ENCODE results near the gene H2AZ1.

The H2AZ1 gene

GRCh38 chr4:99946356-99947189 is 3.5 kb downstream of the H2AZ1 start, which contains the start of gene DNAJB14:
DNAJB14 (minus strand) TSS chr4:99946618; CDS start chr4:99946571, 47 bp downstream.
- in situ Hi-C loops (cut with HindIII; ENCODE audit: low sequenced_read_pairs) = no loop called here

DNA sequence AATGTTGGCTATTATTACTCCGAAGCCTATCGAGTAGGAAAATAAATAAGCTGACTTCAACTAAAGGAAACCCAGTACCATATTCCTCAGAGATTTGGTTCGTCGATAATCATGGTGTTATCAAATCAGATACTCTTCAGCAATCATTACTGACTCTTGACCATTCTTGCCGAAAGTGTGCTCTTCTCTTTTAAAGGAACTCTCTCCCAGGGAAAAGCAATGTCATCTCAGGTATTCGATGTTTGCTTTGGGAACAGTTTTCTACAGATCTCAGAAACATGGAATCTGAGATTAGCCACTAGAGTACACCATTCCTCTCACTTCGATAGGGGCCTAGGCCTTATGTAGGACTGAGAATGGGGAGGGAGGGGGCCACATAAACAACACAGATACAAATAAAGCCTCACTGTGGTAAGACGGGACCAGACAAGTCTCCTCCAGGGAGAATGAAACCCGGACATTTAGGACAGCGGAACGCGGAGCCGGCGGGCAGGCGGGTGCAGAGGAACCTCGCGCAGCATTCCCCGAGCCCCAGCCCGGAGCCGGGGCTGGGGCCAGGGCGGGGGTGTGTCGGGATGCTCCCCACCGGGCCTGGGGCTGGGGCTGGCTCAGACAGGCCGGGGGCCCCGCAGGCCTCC is 4.2 kb downstream of the H2AZ1 start:
- in situ Hi-C loops (cut with HindIII; ENCODE audit: low sequenced_read_pairs) = no loop called here

DNA sequence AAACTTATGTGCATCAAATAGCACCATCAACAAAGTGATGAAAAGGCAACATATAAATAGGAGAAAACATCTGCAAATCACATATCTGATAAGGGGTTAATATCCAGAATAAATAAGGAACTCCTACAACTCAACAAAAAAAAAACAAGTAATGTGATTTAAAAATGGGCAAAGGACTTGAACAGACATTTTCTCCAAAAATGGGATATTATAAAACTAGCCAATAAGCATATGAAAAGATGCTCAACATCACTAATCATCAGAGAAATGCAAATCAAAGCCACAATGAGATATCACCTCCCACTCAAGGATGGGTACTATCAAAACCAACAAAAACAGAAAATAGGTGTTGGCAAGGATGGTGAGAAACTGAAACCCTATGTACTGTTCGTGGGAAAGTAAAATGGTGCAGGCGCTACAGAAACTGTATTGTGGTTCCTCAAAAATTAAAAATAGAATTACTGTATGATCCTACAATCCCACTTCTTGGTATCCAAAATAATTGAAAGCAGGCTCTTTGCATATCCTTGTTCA is 6.1 kb downstream of the H2AZ1 start:
- in situ Hi-C loops (cut with HindIII; ENCODE audit: low sequenced_read_pairs) = no loop called here

DNA sequence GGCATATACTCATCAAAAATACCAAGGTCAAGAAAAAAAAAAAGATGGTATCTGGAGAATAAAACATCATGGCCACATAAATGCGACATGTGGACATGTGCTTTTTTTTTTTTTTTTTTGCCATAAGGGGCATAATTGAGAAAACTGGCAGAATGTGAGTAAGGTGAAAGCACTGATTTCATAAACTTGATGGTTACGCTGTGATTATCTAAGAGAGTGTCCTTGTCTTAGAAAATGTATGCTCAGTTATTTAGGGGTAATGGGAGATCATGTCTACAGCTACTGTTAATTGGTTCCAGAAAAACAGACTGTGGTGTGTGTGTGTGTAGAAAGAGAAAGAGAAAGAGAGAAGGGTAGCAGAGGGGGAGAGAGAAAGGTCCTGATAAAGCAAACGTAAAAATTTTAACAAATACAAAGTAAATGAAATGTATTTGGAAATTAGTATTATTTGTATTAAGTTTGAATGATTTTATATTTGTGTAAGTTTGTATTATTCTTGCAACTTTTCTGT is 11.8 kb downstream of the H2AZ1 start:
- in situ Hi-C loops (cut with HindIII; ENCODE audit: low sequenced_read_pairs) = no loop called here

- in situ Hi-C loops (cut with HindIII; ENCODE audit: low sequenced_read_pairs) = no loop called here
Measured at GRCh38 chr4:99934891-99935290, 15.2 kb downstream of the H2AZ1 start.

DNA sequence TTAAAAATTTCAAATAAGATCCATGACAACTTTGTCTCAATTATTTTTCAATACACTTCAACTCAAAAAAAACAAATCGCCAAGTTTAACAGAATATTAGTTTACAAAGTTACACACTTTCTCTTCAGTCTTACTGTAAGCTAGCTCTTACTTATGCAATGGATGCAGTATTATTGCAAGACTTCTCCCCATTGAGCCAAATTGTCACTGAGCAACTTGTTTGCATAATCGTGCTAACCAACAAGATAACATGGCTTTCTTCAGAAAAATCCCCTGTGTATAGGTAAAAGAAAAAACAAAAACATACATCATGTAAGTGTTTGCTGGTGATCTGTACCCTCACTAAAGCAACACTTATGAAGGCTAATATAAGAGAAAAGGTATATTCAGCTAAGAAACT is 22.5 kb downstream of the H2AZ1 start:
- in situ Hi-C loops (cut with HindIII; ENCODE audit: low sequenced_read_pairs) = no loop called here

DNA sequence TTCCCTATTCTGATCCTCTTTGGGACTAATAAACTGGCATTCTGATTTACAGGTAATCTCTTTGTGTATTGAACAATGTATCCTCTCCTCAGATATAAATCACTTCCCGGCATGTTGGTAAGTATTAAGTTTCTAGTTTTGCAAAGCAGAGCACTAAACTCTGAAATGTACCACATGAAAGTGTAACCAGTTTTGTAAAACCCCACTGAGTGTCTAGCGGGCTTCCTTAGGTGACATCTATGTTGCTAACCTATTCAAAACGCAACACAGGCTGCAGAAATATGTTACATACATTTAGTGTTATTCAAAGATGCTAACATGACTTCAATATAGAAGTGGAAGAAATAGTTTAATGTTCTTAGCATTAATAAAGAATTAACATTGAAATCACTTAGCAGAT is 28.9 kb downstream of the H2AZ1 start:
- in situ Hi-C loops (cut with HindIII; ENCODE audit: low sequenced_read_pairs) = no loop called here

DNA sequence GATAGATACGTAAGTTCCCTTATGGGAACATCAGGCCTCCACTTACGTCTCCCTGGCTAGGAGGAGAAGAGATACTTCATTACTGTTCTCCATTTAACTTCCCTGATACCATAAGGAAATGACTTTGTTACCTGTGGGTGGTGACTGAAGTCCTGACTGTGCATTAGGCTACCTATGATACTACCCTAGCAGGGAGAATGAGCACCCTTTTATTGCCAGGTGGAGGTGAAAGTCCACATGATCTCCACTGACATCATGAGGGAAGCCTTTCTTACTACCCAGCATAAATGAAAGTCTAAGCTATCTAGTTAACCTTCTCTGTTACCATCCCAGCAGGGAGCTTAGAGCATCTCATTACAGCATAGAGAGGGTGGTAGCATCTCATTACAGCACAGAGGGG is 31.4 kb downstream of the H2AZ1 start:
- in situ Hi-C loops (cut with HindIII; ENCODE audit: low sequenced_read_pairs) = no loop called here

DNA sequence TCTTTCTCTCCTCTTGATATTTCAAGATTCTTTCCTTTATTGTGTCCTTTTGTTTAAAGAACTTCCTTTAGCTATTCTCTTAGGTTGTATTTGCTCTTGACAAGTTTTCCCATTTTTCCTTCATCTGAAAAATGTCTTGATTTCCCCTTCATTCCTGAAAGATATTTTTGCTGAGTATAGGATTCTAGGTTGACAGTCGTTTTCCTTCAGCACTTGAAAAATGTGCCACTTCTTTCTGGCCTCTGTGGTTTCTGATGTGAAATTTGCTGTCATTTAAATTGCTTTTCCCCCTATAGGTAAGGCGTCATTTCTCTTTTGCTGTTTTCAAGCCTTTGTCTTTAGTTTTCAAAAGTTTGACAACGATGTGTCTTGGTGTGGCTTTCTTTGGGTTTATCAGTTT is 32.5 kb downstream of the H2AZ1 start:
- in situ Hi-C loops (cut with HindIII; ENCODE audit: low sequenced_read_pairs) = no loop called here

GRCh38 chr4:99915449-99915848 is 34.6 kb downstream of the H2AZ1 start:
- in situ Hi-C loops (cut with HindIII; ENCODE audit: low sequenced_read_pairs) = no loop called here

Data from endothelial cell of hepatic sinusoid (primary cell).